ENCODE results near the gene ZNF526.

The ZNF526 gene

GRCh38 chr19:42268142-42268703 is 48.1 kb downstream of the ZNF526 start:
- DNase-seq, result peak; percentile 98 to 100 (median 99)

- DNase-seq, result peak; percentile 99 to 100 (median 99)
Observed at GRCh38 chr19:42268704-42269477, 48.8 kb downstream of the ZNF526 start, which contains the start of gene CIC. TSS of gene CIC (plus strand) at chr19:42269252. CDS start at chr19:42271784, 2,532 bp downstream.

- peak in 3 of 6 experiments; percentile 16 to 59 (median 38) for DNase-seq
Observed at GRCh38 chr19:42269478-42270345, 49.6 kb downstream of the ZNF526 start.

GRCh38 chr19:42270346-42271044 is 50.4 kb downstream of the ZNF526 start:
- peak; percentile 55 to 71 (median 58) for DNase-seq

- no peak for DNase-seq
Observed at GRCh38 chr19:42271045-42271419, 50.9 kb downstream of the ZNF526 start.

GRCh38 chr19:42271861-42272534 is 51.9 kb downstream of the ZNF526 start:
- DNase-seq, result no peak

GRCh38 chr19:42272535-42272897 is 52.4 kb downstream of the ZNF526 start:
- DNase-seq, result no peak

GRCh38 chr19:42272989-42273406 is 52.9 kb downstream of the ZNF526 start:
- no peak for DNase-seq

- no peak for DNase-seq
Observed at GRCh38 chr19:42273407-42274064, 53.4 kb downstream of the ZNF526 start.

- no peak for DNase-seq
Observed at GRCh38 chr19:42274065-42274682, 54.1 kb downstream of the ZNF526 start.

GRCh38 chr19:42275103-42275502 is 55.0 kb downstream of the ZNF526 start:
- DNase-seq, result no peak

GRCh38 chr19:42275517-42275916 is 55.4 kb downstream of the ZNF526 start:
- no peak for DNase-seq

GRCh38 chr19:42276284-42276683 is 56.2 kb downstream of the ZNF526 start:
- no peak for DNase-seq

GRCh38 chr19:42276821-42277220 is 56.7 kb downstream of the ZNF526 start:
- no peak for DNase-seq

Measured in stimulated activated naive CD4-positive, alpha-beta T cell (primary cell).